GM18526 (cell line): ENCODE results near the gene IDI2.

Source experiments
- POLR2A ChIP-seq: IDR thresholded peaks from 3 replicates; pipeline ENCODE4 v1.6.1; 2011; ENCODE audit not compliant: insufficient read length; ENCODE audit errors: extremely low read depth

The IDI2 gene

GRCh38 chr10:974785-975074 is 50.9 kb downstream of the IDI2 start:
- no peak for TF ChIP-seq POLR2A

DNA sequence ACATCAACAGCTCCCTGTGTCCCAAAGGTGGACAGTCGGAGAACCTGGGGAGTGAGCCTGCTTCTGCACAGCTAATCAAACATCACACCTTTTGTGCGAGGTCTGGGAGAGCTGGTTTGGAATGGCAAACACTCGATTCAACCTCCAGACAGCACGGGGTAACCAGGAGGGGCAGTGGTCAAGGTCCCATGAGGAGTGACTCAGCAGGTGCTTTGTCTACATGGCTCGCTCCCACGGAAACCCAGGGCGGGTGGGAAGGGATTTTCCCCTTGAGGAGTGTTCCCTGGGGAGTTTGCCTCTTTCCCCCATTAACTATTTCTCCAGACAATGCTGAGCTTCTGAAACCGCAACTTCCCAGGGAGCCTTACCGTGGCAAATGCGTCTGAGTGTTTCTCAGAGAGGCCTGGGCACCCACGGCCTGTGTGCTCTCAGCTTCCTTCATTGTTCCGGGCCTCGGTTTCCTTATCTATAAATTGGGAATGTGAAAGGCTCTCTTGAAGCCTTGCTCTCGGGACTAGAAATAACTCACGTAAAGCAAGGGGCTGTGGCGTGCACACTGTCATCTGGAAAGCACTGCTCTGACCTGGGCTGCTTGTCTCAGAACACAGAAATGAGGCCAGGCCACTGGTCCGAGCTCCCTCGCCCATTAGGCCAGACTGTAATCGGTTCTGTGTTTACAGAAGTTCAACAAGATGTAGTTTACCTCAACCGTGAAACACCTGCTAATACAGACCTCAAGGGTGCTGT is 51.4 kb downstream of the IDI2 start:
- TF ChIP-seq POLR2A: no peak

DNA sequence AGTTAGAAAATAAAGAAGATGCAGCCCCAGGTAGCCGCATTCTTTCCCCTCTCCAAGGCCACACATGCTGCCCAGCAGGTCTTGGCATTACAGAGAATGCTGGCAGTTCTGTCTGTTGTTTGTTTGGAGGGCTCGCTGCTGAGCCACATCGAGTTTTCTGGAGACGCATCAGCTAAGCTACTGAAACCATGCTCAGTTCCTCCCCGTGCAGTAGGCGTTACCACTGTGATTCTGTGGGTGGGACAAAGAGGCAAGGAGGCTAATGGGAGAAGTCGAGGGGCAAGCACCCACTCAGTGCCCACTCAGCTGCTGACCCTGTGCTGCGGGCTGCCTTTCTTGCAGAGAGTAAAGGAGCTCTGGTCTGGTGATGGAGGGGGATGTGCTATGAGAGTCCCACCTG is 52.9 kb downstream of the IDI2 start:
- no peak for TF ChIP-seq POLR2A

GRCh38 chr10:971613-972012 is 54.0 kb downstream of the IDI2 start:
- no peak for TF ChIP-seq POLR2A

DNA sequence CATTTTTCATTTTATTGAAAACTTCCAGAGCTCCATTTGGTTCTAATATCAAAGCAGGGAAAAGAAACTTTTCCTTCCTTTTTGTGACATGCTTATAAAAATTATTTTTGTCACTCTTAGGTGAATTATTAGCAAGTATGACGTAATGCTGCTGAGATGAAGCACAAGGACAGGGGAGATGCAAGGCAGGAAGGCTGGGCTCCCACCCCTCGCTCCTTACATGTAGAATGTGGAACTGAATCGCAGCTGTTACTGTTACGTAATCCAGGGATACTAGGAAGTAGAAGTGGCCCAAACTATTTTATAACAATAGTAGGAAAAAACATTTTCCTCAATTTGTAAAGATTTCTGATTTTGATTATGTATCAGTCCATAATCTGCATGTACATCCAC is 54.5 kb downstream of the IDI2 start:
- no peak for TF ChIP-seq POLR2A

DNA sequence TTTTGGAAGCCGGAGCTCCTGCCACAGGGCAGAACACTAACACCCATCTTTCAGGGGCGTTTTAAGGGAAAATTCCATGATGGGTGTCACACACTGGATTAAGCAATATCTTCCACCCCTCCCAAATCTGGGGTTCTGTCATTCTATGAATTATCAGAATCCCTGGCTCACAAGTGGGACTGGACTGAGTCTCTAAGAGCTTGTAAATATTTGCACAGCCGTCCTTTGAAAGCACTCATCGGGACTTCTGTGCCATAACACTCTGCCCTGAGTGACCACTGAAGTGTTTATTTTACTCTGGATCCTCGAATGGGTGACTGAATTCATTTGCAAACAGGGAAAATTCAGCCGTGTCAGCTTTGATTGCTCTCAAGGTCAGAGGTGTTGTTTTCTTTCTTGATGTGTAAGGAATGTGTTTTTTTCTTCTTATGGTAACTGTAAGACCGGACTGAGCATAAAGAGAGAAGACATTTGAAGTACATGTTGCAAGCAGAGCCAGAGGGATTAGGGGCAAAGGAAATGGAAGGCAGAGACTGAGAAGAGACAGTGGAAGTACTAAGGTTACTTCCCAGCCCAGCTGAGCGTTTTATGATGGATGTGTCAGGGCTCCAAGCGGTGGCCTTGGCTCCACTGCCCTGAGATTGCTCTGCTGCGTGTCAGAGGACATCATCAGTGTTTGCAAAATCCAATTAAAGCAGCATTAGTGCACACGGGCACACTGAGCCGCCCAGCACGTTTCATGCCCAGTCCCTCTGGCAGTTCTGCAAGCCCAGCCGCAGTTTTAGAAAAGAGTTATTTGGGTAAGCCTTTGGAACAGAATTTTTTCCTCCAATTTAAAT is 55.1 kb downstream of the IDI2 start:
- no peak for TF ChIP-seq POLR2A

GRCh38 chr10:969473-970150 is 56.0 kb downstream of the IDI2 start:
- no peak for TF ChIP-seq POLR2A
